GM21528 (cell line): ENCODE data around the gene RNF121.
"Not testable (repeated sequence)": the region's sequence is repeated elsewhere in the genome, so short reads cannot be mapped to it uniquely, and the experiment has no call there.

ENCODE experiments used
- ATAC-seq: cut with Tn5 transposase; IDR thresholded peaks from one replicate; pipeline ENCODE4 v1.9.1; 2021; ENCODE audit warnings: mild to moderate bottlenecking, moderate library complexity; ENCODE audit not compliant: unreplicated experiment, low FRiP score

The RNF121 gene

GRCh38 chr11:71928737-71929443 is at the start of gene RNF121:
Gene RNF121, plus strand, starts transcription at chr11:71929046. Its CDS starts 16 bp downstream, at chr11:71929062.
- ATAC-seq, result peak; percentile 78

GRCh38 chr11:71885806-71886205 is 43.0 kb upstream of the RNF121 start:
- ATAC-seq, result not testable (repeated sequence)

GRCh38 chr11:71888335-71889010 is 40.4 kb upstream of the RNF121 start:
- ATAC-seq, result not testable (repeated sequence)

- ATAC-seq, result not testable (repeated sequence)
Observed at GRCh38 chr11:71889181-71889872, 39.5 kb upstream of the RNF121 start.

GRCh38 chr11:71895961-71896360 is 32.9 kb upstream of the RNF121 start:
- no peak for ATAC-seq

DNA sequence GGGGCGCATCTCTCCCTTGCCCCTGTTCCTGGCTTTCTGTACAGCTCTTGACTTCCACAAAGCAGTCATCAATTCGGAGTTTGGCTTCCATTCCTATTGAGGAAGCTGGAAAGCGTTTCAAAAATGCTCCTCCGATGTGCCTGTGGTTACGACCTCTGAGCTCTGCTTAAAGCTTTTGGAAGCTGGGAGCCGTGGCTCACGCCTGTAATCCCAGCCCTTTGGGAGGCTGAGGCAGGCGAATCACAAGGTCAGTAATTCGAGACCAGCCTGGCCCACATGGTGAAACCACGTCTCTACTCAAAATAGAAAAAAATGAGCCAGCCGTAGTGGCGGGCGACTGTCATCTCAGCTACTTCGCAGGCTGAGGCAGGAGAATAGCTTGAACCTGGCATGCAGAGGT is 27.7 kb upstream of the RNF121 start:
- not testable (repeated sequence) for ATAC-seq

GRCh38 chr11:71908218-71908617 is 20.6 kb upstream of the RNF121 start:
- no peak for ATAC-seq

- ATAC-seq, result not testable (repeated sequence)
Observed at GRCh38 chr11:71910775-71911174, 18.1 kb upstream of the RNF121 start.

DNA sequence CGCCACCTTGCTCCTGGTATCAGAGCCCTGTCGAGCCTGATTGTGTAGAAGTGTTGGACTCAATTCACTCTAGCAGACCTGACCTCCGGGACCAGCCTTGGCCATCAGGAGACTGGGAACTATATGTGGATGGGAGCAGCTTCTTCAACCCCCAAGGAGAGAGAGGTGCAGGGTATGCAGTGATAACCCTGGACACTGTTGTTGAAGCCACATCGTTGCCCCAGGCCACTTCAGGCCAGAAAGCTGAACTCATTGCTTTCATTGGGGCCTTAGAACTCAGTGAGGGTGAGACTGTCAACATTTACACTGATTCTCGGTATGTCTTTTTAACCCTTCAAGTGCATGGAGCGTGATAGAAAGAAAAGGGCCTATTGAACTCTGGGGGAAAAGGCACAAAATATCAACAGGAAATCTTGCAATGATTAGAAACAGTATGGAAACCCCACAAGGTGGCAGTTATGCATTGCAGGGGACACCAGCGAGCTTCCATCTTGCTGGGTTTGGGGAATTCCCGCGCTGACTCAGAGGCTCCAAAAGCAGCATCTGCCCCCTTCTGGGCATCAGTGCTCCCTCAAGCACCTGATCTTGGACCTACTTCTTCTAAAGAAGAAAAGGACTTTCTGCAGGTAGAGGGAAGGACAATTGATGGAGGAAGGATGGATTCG is 17.4 kb upstream of the RNF121 start:
- ATAC-seq, result not testable (repeated sequence)

DNA sequence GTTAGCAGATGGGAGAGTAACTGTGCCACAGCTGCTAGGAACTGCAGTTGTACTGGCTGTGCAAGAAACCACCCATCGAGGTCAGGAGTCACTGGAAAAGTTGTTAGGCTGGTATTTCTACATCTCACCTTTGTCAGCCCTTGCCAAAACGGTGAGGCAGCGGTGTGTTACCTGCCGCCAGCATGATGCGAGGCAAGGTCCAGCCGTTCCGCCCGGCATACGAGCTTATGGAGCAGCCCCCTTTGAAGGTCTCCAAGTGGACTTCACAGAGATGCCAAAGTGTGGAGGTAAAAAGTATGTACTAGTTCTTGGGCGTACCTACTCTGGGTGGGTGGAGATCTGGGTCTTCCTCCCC is 16.9 kb upstream of the RNF121 start:
- not testable (repeated sequence) for ATAC-seq

DNA sequence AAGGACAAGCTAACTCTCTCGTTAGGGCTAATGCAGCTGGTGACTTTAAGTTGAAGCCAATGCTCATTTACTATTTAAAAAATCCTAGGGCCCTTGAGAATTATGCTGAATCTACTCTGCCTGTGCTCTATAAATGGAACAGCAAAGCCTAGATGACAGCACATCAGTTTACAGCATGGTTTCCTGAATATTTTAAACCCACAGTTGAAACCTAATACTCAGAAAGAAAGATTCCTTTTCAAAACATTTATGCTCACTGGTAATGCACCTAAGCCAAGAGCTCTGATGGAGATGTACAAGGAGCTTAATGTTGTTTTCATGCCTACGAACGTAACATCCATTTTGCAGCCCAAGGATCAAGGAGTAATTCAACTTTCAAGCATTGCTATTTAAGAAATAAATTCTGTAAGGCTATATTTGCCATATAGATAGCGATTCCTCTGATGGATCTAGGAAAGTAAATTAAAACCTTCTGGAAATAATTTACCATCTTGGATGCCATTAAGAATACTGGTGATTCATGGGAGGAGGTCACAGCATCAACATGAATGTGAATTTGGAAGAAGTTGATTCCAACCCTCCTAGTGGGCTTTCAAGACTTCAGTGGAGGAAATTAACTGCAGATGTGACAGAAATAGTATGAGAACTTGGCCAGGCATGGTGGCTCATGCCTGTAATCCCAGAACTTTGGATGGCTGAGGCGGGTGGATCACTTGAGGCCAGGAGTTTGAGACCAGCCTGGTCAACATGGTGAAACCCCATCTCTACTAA is 14.9 kb upstream of the RNF121 start:
- no peak for ATAC-seq

GRCh38 chr11:71914617-71915189 is 14.1 kb upstream of the RNF121 start:
- ATAC-seq, result no peak

- ATAC-seq, result no peak
Observed at GRCh38 chr11:71917646-71918140, 11.2 kb upstream of the RNF121 start.

GRCh38 chr11:71927820-71928736 is 768 bp upstream of the RNF121 start, which contains the start of gene XNDC1N:
Gene XNDC1N, minus strand, starts transcription at chr11:71928594. Its CDS starts 5,241 bp downstream, at chr11:71923353.
- ATAC-seq, result peak; percentile 73

DNA sequence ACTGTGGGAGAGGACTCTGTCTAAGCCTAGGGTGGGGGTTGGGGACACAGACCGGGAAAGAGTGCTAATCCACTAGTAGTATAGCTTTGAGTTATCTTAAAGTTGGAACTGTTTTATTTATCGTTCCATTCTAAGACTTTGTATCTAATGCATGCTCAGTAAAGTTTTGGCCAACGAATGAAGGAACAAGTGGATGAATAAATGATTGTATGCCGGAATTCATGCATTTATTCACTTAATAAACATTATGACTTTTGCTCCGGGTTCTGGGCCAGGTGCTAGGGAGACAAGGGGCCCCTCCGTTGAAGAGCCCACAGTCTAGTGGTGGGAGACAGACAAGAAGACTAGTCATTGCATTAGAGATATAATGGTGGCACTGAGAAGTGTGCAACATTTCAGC is 645 bp downstream of the RNF121 start:
- no peak for ATAC-seq

- ATAC-seq, result no peak
Observed at GRCh38 chr11:71930556-71931244, 1.9 kb downstream of the RNF121 start.

DNA sequence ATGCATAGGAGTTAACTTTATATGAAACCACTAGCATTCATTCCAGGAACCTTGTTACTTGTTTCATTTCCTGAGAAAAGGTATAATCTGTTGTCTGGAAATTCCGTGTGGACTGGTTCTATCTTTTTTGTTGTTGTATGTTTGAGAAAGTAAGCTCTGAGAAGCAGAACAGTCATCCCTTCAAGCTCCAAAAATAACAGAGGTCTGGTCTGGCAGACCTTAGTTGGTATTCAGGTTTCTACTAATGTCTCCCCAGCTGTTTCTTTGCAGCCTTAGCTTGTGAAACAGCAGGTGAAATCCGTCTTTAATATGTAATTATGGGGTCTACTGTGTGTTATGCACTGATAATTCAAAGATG is 2.4 kb downstream of the RNF121 start:
- no peak for ATAC-seq
